SK-N-SH treated with all-trans-retinoic acid at 6 μM for 48 hours (cell line): Measurements from ENCODE around the gene MEF2C.
"Not testable (repeated sequence)": the region's sequence is repeated elsewhere in the genome, so short reads cannot be mapped to it uniquely, and the experiment has no call there.

ENCODE experiments used
- ATAC-seq: fragments of 200-7000 bp; cut with Tn5 transposase; 3 replicates; pipeline ENCODE4 v1.9.1; 2020; ENCODE audit warnings: mild to moderate bottlenecking, moderate library complexity
- BACH2 ChIP-seq: fragments of 250-450 bp; sonication (Bioruptor Pico); IDR thresholded peaks from 2 replicates; pipeline ENCODE4 v1.9.0; 2021; ENCODE audit warnings: mild to moderate bottlenecking, borderline replicate concordance
- CSDC2 ChIP-seq: fragments of 250-450 bp; sonication (Bioruptor Pico); IDR thresholded peaks from 2 replicates; pipeline ENCODE4 v1.5.0; 2020; ENCODE audit warnings: mild to moderate bottlenecking, moderate library complexity
- GLIS3 ChIP-seq: fragments of 250-450 bp; sonication (Bioruptor Pico); IDR thresholded peaks from 2 replicates; pipeline ENCODE4 v1.5.0; 2020; ENCODE audit warnings: mild to moderate bottlenecking, moderate library complexity
- ISL1 ChIP-seq: fragments of 250-450 bp; sonication (Bioruptor Pico); IDR thresholded peaks from 2 replicates; pipeline ENCODE4 v2.1.2; 2022; ENCODE audit warnings: mild to moderate bottlenecking, moderate library complexity
- POU6F1 ChIP-seq: fragments of 250-450 bp; sonication (Bioruptor Pico); IDR thresholded peaks from 2 replicates; pipeline ENCODE4 v1.8.0; 2021; ENCODE audit warnings: low read depth, mild to moderate bottlenecking, moderate library complexity, borderline replicate concordance
- PPARA ChIP-seq: fragments of 250-450 bp; sonication (Bioruptor Pico); IDR thresholded peaks from 2 replicates; pipeline ENCODE4 v1.5.0; 2020; ENCODE audit warnings: mild to moderate bottlenecking, borderline replicate concordance
- SNAI2 ChIP-seq: fragments of 250-450 bp; sonication (Bioruptor Pico); IDR thresholded peaks from 2 replicates; pipeline ENCODE4 v1.5.0; 2020; ENCODE audit warnings: mild to moderate bottlenecking, moderate library complexity
- TCF4 ChIP-seq: fragments of 250-450 bp; sonication (Bioruptor Pico); IDR thresholded peaks from 2 replicates; pipeline ENCODE4 v1.8.0; 2021; ENCODE audit warnings: mild to moderate bottlenecking, moderate library complexity, borderline replicate concordance
- TOX ChIP-seq: fragments of 250-450 bp; sonication (Bioruptor Pico); IDR thresholded peaks from 2 replicates; pipeline ENCODE4 v1.8.0; 2021; ENCODE audit warnings: mild to moderate bottlenecking, moderate library complexity, borderline replicate concordance
- TSHZ2 ChIP-seq: fragments of 250-450 bp; sonication (Bioruptor Pico); IDR thresholded peaks from 2 replicates; pipeline ENCODE4 v1.5.0; 2020; ENCODE audit warnings: mild to moderate bottlenecking, moderate library complexity
- ZC3H10 ChIP-seq: fragments of 250-450 bp; sonication (Bioruptor Pico); IDR thresholded peaks from 2 replicates; pipeline ENCODE4 v1.5.1; 2021; ENCODE audit warnings: mild to moderate bottlenecking, moderate library complexity
- ZFP3 ChIP-seq: fragments of 250-450 bp; sonication (Bioruptor Pico); IDR thresholded peaks from 2 replicates; pipeline ENCODE4 v1.5.0; 2020; ENCODE audit warnings: mild to moderate bottlenecking, moderate library complexity
- ZFP30 ChIP-seq: fragments of 450-650 bp; formaldehyde crosslinking; IDR thresholded peaks from 2 replicates; pipeline ENCODE4 v1.5.0; 2022; ENCODE audit warnings: mild to moderate bottlenecking, moderate library complexity
- ZNF70 ChIP-seq: fragments of 450-650 bp; formaldehyde crosslinking; IDR thresholded peaks from 2 replicates; pipeline ENCODE4 v1.5.0; 2020; ENCODE audit warnings: mild to moderate bottlenecking, moderate library complexity
- ZNF8 ChIP-seq: fragments of 450-650 bp; formaldehyde crosslinking; IDR thresholded peaks from 2 replicates; pipeline ENCODE4 v1.5.0; 2020; ENCODE audit warnings: mild to moderate bottlenecking, moderate library complexity
- TF ChIP-seq, protein P1 (sequence below): fragments of 250-450 bp; sonication (Bioruptor Pico); IDR thresholded peaks from 2 replicates; pipeline ENCODE4 v1.5.1; 2021; ENCODE audit warnings: mild to moderate bottlenecking, moderate library complexity

The MEF2C gene

GRCh38 chr5:88925692-88926490 is 42.9 kb upstream of the MEF2C start (continued):
- TF ChIP-seq, protein P1, sequence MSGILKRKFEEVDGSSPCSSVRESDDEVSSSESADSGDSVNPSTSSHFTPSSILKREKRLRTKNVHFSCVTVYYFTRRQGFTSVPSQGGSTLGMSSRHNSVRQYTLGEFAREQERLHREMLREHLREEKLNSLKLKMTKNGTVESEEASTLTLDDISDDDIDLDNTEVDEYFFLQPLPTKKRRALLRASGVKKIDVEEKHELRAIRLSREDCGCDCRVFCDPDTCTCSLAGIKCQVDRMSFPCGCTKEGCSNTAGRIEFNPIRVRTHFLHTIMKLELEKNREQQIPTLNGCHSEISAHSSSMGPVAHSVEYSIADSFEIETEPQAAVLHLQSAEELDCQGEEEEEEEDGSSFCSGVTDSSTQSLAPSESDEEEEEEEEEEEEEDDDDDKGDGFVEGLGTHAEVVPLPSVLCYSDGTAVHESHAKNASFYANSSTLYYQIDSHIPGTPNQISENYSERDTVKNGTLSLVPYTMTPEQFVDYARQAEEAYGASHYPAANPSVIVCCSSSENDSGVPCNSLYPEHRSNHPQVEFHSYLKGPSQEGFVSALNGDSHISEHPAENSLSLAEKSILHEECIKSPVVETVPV, result no peak
- TF ChIP-seq ZFP3 (no peak), TOX (CRISPR knock-in tag) (no peak), CSDC2 (CRISPR knock-in tag) (no peak)

GRCh38 chr5:88924330-88924657 is 41.3 kb upstream of the MEF2C start:
- no peak for TF ChIP-seq POU6F1 (CRISPR knock-in tag)
- TF ChIP-seq ZFP30 (CRISPR knock-in tag), result no peak
- TF ChIP-seq ZNF70, result no peak
- TF ChIP-seq GLIS3 (CRISPR knock-in tag), result no peak
- no peak for ATAC-seq

DNA sequence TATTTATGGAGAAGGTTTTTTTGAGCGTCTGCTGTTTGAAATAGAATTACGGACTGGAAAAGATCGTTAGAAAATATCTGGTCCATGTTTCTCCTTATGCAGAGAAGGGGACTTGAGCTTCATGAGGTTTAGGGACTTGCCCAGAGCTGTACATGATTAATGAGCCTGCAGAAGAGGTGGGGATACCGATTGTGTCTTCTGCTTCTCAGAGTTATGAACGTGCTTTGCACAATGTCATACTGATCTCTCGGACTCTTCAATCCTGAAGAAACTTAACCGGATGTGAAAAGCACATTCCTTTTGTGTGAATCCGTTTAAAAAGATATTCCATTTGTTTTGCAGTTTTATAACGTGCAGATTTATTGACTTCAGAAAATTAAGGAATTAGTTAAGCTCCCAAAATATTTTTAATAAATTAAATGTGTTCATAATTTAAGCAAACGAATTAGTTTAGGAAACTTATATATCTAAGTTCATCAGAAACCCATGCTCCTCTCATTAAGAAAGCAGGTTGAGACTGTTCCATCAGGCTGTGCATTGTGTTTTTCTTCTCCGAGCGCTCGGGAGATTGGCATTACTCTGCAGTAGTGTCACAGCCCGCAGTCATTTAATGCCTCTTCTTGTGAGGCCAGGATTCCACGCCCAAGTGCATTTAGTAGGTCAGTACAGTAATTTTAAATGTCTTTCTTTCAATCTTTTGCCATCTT is 40.8 kb upstream of the MEF2C start:
- TF ChIP-seq ZC3H10 (CRISPR knock-in tag) (no peak), BACH2 (no peak), ISL1 (CRISPR knock-in tag) (no peak), POU6F1 (CRISPR knock-in tag) (no peak)
- ATAC-seq, result no peak

DNA sequence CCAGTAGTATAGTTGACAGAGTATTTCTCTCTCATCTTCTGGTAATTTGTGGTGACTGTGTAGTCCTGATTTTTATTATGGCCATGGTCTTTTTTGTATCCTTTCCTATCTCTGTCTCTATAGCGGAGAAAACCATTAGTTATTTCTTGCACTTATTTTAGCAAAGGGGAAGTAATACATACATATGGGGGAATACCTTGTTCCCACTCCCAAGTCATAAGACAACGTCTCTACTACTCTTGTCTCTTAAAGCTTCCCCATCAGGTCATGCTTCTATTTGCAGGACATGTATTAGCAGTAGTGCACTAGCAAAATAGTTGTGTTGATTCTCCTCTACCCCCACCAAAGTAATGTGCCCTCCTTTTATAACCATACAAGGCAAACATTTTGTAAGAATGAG is 29.8 kb upstream of the MEF2C start:
- ATAC-seq, result not testable (repeated sequence)

- not testable (repeated sequence) for ATAC-seq
Measured at GRCh38 chr5:88911059-88911572, 28.1 kb upstream of the MEF2C start.

DNA sequence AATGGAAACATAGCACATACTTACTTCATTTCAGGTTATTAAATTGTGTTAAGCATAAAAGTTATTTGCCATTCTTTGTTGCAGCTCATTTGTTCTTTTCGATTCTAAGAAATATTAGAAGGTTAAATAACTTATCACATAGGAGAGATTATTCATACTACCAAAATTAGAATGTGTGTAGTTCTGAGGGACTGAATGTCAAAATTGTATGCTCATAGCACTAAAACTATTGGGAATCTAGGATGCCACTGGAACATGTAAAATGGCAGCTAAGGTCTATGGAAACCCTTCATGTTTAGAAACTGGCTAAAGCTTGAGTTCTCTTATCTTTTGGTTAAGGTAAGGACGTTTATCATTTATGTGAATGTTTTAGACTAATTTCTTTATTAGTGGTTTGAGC is 21.5 kb upstream of the MEF2C start:
- ATAC-seq, result not testable (repeated sequence)

GRCh38 chr5:88903966-88904365 is 21.0 kb upstream of the MEF2C start:
- not testable (repeated sequence) for ATAC-seq

DNA sequence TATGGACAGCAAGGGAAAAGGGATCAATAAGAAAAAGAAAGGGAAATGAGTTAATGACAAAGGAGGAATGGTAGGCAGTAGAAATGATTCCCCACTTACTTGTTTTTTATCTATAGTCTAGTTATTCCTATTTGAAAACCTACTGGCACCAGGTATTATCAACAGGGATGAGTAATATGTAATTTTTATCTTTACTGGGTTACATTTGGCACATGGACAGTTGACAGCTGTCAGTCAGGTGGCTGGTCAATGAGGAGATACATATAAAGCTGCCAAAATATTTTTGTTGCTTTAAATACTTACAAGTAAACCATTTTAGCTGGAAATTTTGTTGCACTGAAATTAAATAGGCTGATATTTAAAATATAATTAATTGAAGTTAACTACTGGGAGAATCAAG is 18.1 kb upstream of the MEF2C start:
- ATAC-seq, result not testable (repeated sequence)

DNA sequence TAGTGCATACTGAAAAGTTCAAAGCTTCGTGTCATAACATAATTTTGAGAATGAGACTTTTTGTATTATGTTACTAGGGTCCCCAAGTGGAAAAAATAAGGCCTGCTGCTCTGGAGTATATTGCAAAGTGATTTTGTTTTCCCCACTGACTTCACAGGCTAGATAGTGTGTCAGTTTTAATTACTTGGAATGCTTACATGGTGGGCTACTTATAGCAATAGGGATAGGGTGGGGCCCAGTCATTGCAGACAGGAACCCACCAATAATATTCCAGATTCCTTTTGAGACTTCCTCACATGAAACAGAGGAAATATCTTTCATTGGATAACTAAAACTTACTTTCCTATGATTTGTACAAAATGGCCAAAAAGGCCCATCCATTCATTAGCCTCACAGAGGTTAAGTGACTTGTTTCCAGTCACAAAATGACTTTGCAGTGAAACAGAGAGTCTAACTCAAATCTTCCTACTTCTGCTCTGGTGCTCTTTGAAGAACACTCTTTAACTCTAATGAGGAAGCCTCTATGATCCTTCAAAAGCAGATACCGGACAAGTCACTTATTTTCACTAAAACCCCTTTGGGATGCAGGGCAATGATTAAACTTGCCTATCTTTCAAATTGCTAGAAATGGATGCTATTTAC is 16.2 kb upstream of the MEF2C start:
- no peak for TF ChIP-seq BACH2
- TF ChIP-seq SNAI2, result no peak
- TF ChIP-seq PPARA (CRISPR knock-in tag), result no peak
- TF ChIP-seq TCF4 (CRISPR knock-in tag), result no peak
- TF ChIP-seq TSHZ2, result no peak
- no peak for TF ChIP-seq ZNF8 (CRISPR knock-in tag)
- TF ChIP-seq GLIS3 (CRISPR knock-in tag), result no peak
- TF ChIP-seq, all 23 proteins: peak for 0

More for the DNA sequence above, 16.2 kb upstream of the MEF2C start:
- no peak for ATAC-seq
